Neuron (in vitro differentiated cells): Measurements from ENCODE around the gene S100A14.
"Not testable (repeated sequence)": the region's sequence is repeated elsewhere in the genome, so short reads cannot be mapped to it uniquely, and the experiment has no call there.

Experiments used
- H2AFZ ChIP-seq: one replicate; pipeline ENCODE4 v1.6.1; 2013; ENCODE audit warnings: low read depth, mild to moderate bottlenecking, inconsistent platforms, low read length, moderate library complexity
- H3K27me3 ChIP-seq: one replicate; pipeline ENCODE4 v1.6.1; 2013; ENCODE audit warnings: low read length; ENCODE audit not compliant: insufficient read depth
- H3K36me3 ChIP-seq: one replicate; pipeline ENCODE4 v1.6.1; 2013; ENCODE audit warnings: low read length; ENCODE audit not compliant: insufficient read depth
- H3K4me1 ChIP-seq: one replicate; pipeline ENCODE4 v1.6.1; 2013; ENCODE audit warnings: low read length; ENCODE audit not compliant: insufficient read depth
- H3K4me3 ChIP-seq: 2 replicates; pipeline ENCODE4 v1.5.1; 2013; ENCODE audit warnings: mild to moderate bottlenecking, low read length, moderate library complexity
- H3K9me3 ChIP-seq: one replicate; pipeline ENCODE4 v1.6.1; 2013; ENCODE audit warnings: low read length

S100A14 gene

GRCh38 chr1:153648000-153648643 lies 32.0 kb upstream of the S100A14 start:
- peaks cover 33% of the 10 kb centered on the region for H3K36me3 ChIP-seq
- H3K9me3 ChIP-seq: no peaks in the 10 kb centered on the region
- H3K4me1 ChIP-seq: no peaks in the 10 kb centered on the region
- no peaks in the 10 kb centered on the region for H3K27me3 ChIP-seq
- H2AFZ ChIP-seq: no peak overlapping the region
- no peak overlapping the region for H3K4me3 ChIP-seq

- Histone ChIP-seq H3K4me1 (no peaks in the 10 kb centered on the region), H3K4me3 (no peak overlapping the region), H3K27me3 (no peaks in the 10 kb centered on the region), H3K36me3 (peaks cover 41% of the 10 kb centered on the region), H2AFZ (no peak overlapping the region), H3K9me3 (no peaks in the 10 kb centered on the region)
Observed at GRCh38 chr1:153647346-153647714, 31.2 kb upstream of the S100A14 start.

GRCh38 chr1:153646672-153647345 lies 30.7 kb upstream of the S100A14 start:
- Histone ChIP-seq H3K27me3 (no peaks in the 10 kb centered on the region), H3K36me3 (peaks cover 46% of the 10 kb centered on the region), H3K4me3 (no peak overlapping the region), H3K9me3 (no peaks in the 10 kb centered on the region), H2AFZ (no peak overlapping the region), H3K4me1 (no peaks in the 10 kb centered on the region)

GRCh38 chr1:153643816-153644215 lies 27.7 kb upstream of the S100A14 start:
- no peaks in the 10 kb centered on the region for H3K27me3 ChIP-seq
- no peaks in the 10 kb centered on the region for H3K9me3 ChIP-seq
- H3K4me3 ChIP-seq: no peak overlapping the region
- no peak overlapping the region for H2AFZ ChIP-seq
- peaks cover 75% of the 10 kb centered on the region for H3K36me3 ChIP-seq
- H3K4me1 ChIP-seq: no peaks in the 10 kb centered on the region

- Histone ChIP-seq H3K36me3 (peaks cover 82% of the 10 kb centered on the region), H3K4me3 (no peak overlapping the region), H3K9me3 (no peaks in the 10 kb centered on the region), H3K27me3 (no peaks in the 10 kb centered on the region), H2AFZ (no peak overlapping the region), H3K4me1 (no peaks in the 10 kb centered on the region)
Observed at GRCh38 chr1:153643100-153643499, 27.0 kb upstream of the S100A14 start.

GRCh38 chr1:153642161-153642560 lies 26.0 kb upstream of the S100A14 start:
- H2AFZ ChIP-seq: no peak overlapping the region
- H3K9me3 ChIP-seq: no peaks in the 10 kb centered on the region
- H3K27me3 ChIP-seq: no peaks in the 10 kb centered on the region
- peaks cover 92% of the 10 kb centered on the region for H3K36me3 ChIP-seq
- no peaks in the 10 kb centered on the region for H3K4me1 ChIP-seq
- H3K4me3 ChIP-seq: no peak overlapping the region

GRCh38 chr1:153640861-153641260 lies 24.7 kb upstream of the S100A14 start:
- H3K36me3 ChIP-seq: peaks cover 99% of the 10 kb centered on the region
- H3K27me3 ChIP-seq: no peaks in the 10 kb centered on the region
- H3K9me3 ChIP-seq: no peaks in the 10 kb centered on the region
- H3K4me1 ChIP-seq: no peaks in the 10 kb centered on the region
- H2AFZ ChIP-seq: no peak overlapping the region
- H3K4me3 ChIP-seq: no peak overlapping the region

GRCh38 chr1:153640213-153640612 lies 24.1 kb upstream of the S100A14 start:
- H3K36me3 ChIP-seq: peaks cover 98% of the 10 kb centered on the region
- H2AFZ ChIP-seq, H3K4me1 ChIP-seq, H3K27me3 ChIP-seq, H3K9me3 ChIP-seq, H3K4me3 ChIP-seq: not testable (repeated sequence)

- peaks cover 89% of the 10 kb centered on the region for H3K36me3 ChIP-seq
- H3K9me3 ChIP-seq: no peaks in the 10 kb centered on the region
- no peak overlapping the region for H2AFZ ChIP-seq
- H3K4me3 ChIP-seq: no peak overlapping the region
- no peaks in the 10 kb centered on the region for H3K27me3 ChIP-seq
- H3K4me1 ChIP-seq: peaks cover 3% of the 10 kb centered on the region
Observed at GRCh38 chr1:153639280-153639679, 23.2 kb upstream of the S100A14 start.

- H3K4me1 ChIP-seq: peaks cover 3% of the 10 kb centered on the region
- no peaks in the 10 kb centered on the region for H3K27me3 ChIP-seq
- H3K4me3 ChIP-seq: no peak overlapping the region
- H2AFZ ChIP-seq: no peak overlapping the region
- H3K9me3 ChIP-seq: no peaks in the 10 kb centered on the region
- peaks cover 79% of the 10 kb centered on the region for H3K36me3 ChIP-seq
Observed at GRCh38 chr1:153638261-153638660, 22.1 kb upstream of the S100A14 start.

GRCh38 chr1:153636312-153636711 lies 20.2 kb upstream of the S100A14 start:
- H2AFZ ChIP-seq: no peak overlapping the region
- H3K36me3 ChIP-seq: peaks cover 59% of the 10 kb centered on the region
- no peaks in the 10 kb centered on the region for H3K9me3 ChIP-seq
- no peak overlapping the region for H3K4me3 ChIP-seq
- H3K27me3 ChIP-seq: no peaks in the 10 kb centered on the region
- peaks cover 3% of the 10 kb centered on the region for H3K4me1 ChIP-seq

GRCh38 chr1:153635872-153636271 lies 19.7 kb upstream of the S100A14 start:
- H3K36me3 ChIP-seq: peaks cover 55% of the 10 kb centered on the region
- H2AFZ ChIP-seq: no peak overlapping the region
- no peaks in the 10 kb centered on the region for H3K9me3 ChIP-seq
- H3K4me3 ChIP-seq: peak overlapping the region; percentile 95
- peaks cover 3% of the 10 kb centered on the region for H3K4me1 ChIP-seq
- H3K27me3 ChIP-seq: no peaks in the 10 kb centered on the region

GRCh38 chr1:153633754-153634665 lies 17.9 kb upstream of the S100A14 start, which contains the start of gene CHTOP:
Gene CHTOP, plus strand, starts transcription at chr1:153634066. Its CDS starts 2,523 bp downstream, at chr1:153636589.
- no peak within 1 kb of the TSS for H2AFZ ChIP-seq
- H3K4me3 ChIP-seq: peak within 1 kb of the TSS; percentile 95
- H3K36me3 ChIP-seq: peaks cover 37% of the 10 kb centered on the region
- no peaks in the 10 kb centered on the region for H3K9me3 ChIP-seq
- peaks cover 3% of the 10 kb centered on the region for H3K4me1 ChIP-seq
- H3K27me3 ChIP-seq: no peaks in the 10 kb centered on the region
